HEK293 (cell line): ENCODE data around the gene STAP2.

Source experiments
- CTCF ChIA-PET: fragments of 350-600 bp; formaldehyde crosslinking; extraction: SDS; loops from one replicate; lab custom pipeline; 2021; ENCODE audit warnings: antibody characterized with exemption; lab: Yijun Ruan, JAX
- POLR2A ChIA-PET: fragments of 300-600 bp; formaldehyde crosslinking; extraction: SDS; loops from one replicate; lab custom pipeline; 2020; ENCODE audit warnings: antibody characterized with exemption, inconsistent platforms; lab: Yijun Ruan, JAX
- H3K27ac ChIP-seq: fragments of 200-500 bp; sonication (Bioruptor generic); 2 replicates; pipeline ENCODE4 v1.5.1; 2014; ENCODE audit warnings: low read depth, low read length, control low read depth, inconsistent platforms; ENCODE audit errors: extremely low read depth
- H3K36me3 ChIP-seq, 2 experiments: fragments of 200-500 bp in 1 of 2; sonication (Bioruptor generic) in 1 of 2; 1 replicate in 1 of 2; 2 replicates in 1 of 2; pipeline ENCODE4 v1.5.1; 2014 to 2017; ENCODE audit warnings: inconsistent platforms in 2 of 2, low read length in 2 of 2; ENCODE audit not compliant: control insufficient read depth in 2 of 2, insufficient read depth in 1 of 2
- H3K4me1 ChIP-seq: fragments of 200-500 bp; sonication (Bioruptor generic); 2 replicates; pipeline ENCODE4 v1.5.1; 2014; ENCODE audit warnings: mild to moderate bottlenecking, low read length, inconsistent platforms; ENCODE audit not compliant: control insufficient read depth, insufficient read depth
- H3K4me3 ChIP-seq: 2 replicates; pipeline ENCODE4 v1.5.1; 2011; ENCODE audit warnings: low read depth, mild to moderate bottlenecking, control low read depth, low read length, moderate library complexity
- H3K9me3 ChIP-seq: fragments of 200-500 bp; sonication (Bioruptor generic); 2 replicates; pipeline ENCODE4 v1.5.1; 2014; ENCODE audit warnings: low read depth, low read length, inconsistent platforms; ENCODE audit not compliant: control insufficient read depth, insufficient read depth
- BCL11A ChIP-seq: fragments of 450-650 bp; formaldehyde crosslinking; IDR thresholded peaks from 2 replicates; pipeline ENCODE4 v1.5.1; 2016; ENCODE audit warnings: low read depth, missing biosample characterization, missing genetic modification characterization
- CTCF ChIP-seq: fragments of 450-650 bp; formaldehyde crosslinking; IDR thresholded peaks from 2 replicates; pipeline ENCODE4 v1.5.1; 2016; ENCODE audit warnings: missing biosample characterization, missing genetic modification characterization
- EGR2 ChIP-seq: fragments of 450-650 bp; formaldehyde crosslinking; IDR thresholded peaks from 2 replicates; pipeline ENCODE4 v1.5.1; 2016; ENCODE audit warnings: low read depth, missing biosample characterization, missing genetic modification characterization
- GLIS1 ChIP-seq: fragments of 450-650 bp; formaldehyde crosslinking; IDR thresholded peaks from 2 replicates; pipeline ENCODE4 v1.5.1; 2016; ENCODE audit warnings: missing biosample characterization, missing genetic modification characterization
- GLIS2 ChIP-seq: fragments of 450-650 bp; formaldehyde crosslinking; IDR thresholded peaks from 2 replicates; pipeline ENCODE4 v1.5.1; 2016; ENCODE audit warnings: missing biosample characterization, missing genetic modification characterization
- KLF1 ChIP-seq: fragments of 450-650 bp; formaldehyde crosslinking; IDR thresholded peaks from 2 replicates; pipeline ENCODE4 v1.5.1; 2016; ENCODE audit warnings: missing biosample characterization, missing genetic modification characterization
- KLF9 ChIP-seq: fragments of 450-650 bp; formaldehyde crosslinking; IDR thresholded peaks from 2 replicates; pipeline ENCODE4 v1.5.1; 2016; ENCODE audit warnings: missing biosample characterization, missing genetic modification characterization, low read depth
- PATZ1 ChIP-seq: fragments of 450-650 bp; formaldehyde crosslinking; IDR thresholded peaks from 2 replicates; pipeline ENCODE4 v1.5.1; 2016; ENCODE audit warnings: missing biosample characterization, missing genetic modification characterization
- ZFHX2 ChIP-seq: fragments of 450-650 bp; formaldehyde crosslinking; conservative IDR thresholded peaks from 2 replicates; pipeline ENCODE4 v1.5.1; 2016; ENCODE audit warnings: missing biosample characterization, missing genetic modification characterization
- ZIC2 ChIP-seq: fragments of 450-650 bp; formaldehyde crosslinking; IDR thresholded peaks from 2 replicates; pipeline ENCODE4 v1.5.1; 2016; ENCODE audit warnings: missing biosample characterization, missing genetic modification characterization
- ZNF140 ChIP-seq: fragments of 450-650 bp; formaldehyde crosslinking; IDR thresholded peaks from 2 replicates; pipeline ENCODE4 v1.5.1; 2016; ENCODE audit warnings: missing biosample characterization, missing genetic modification characterization
- ZNF335 ChIP-seq: fragments of 450-650 bp; formaldehyde crosslinking; conservative IDR thresholded peaks from 2 replicates; pipeline ENCODE4 v1.5.1; 2016; ENCODE audit warnings: missing biosample characterization, missing genetic modification characterization
- ZNF514 ChIP-seq: fragments of 450-650 bp; formaldehyde crosslinking; IDR thresholded peaks from 2 replicates; pipeline ENCODE4 v1.5.1; 2016; ENCODE audit warnings: missing biosample characterization, missing genetic modification characterization
- ZNF561 ChIP-seq: fragments of 450-650 bp; IDR thresholded peaks from 2 replicates; pipeline ENCODE4 v1.5.1; 2018; ENCODE audit warnings: missing biosample characterization, missing genetic modification characterization, borderline replicate concordance
- ZNF629 ChIP-seq: fragments of 450-650 bp; formaldehyde crosslinking; IDR thresholded peaks from 2 replicates; pipeline ENCODE4 v1.5.1; 2017; ENCODE audit warnings: missing biosample characterization, missing genetic modification characterization
- ZNF777 ChIP-seq: fragments of 450-650 bp; formaldehyde crosslinking; IDR thresholded peaks from 2 replicates; pipeline ENCODE4 v1.5.1; 2017; ENCODE audit warnings: missing biosample characterization, missing genetic modification characterization, borderline replicate concordance
- ZNF791 ChIP-seq: fragments of 450-650 bp; formaldehyde crosslinking; IDR thresholded peaks from 2 replicates; pipeline ENCODE4 v1.5.1; 2016; ENCODE audit warnings: missing biosample characterization, missing genetic modification characterization
- TF ChIP-seq, protein P1 (sequence below): fragments of 450-650 bp; formaldehyde crosslinking; IDR thresholded peaks from 2 replicates; pipeline ENCODE4 v1.5.1; 2016; ENCODE audit warnings: missing biosample characterization, missing genetic modification characterization
- TF ChIP-seq, protein P2 (sequence below): fragments of 450-650 bp; formaldehyde crosslinking; conservative IDR thresholded peaks from 2 replicates; pipeline ENCODE4 v1.5.1; 2016; ENCODE audit warnings: low read depth, missing biosample characterization, missing genetic modification characterization

The STAP2 gene

GRCh38 chr19:4368128-4368820 lies 29.6 kb upstream of the STAP2 start:
- POLR2A ChIA-PET = interaction anchor here (0.8 to 1.0 kb wide), 2 partner anchors 25 to 103 kb away, joined by 3 to 5 read pairs; partner anchors contain the start of gene MPND
- TF ChIP-seq ZNF561 (tag by site-specific recombination) (no peak), EGR2 (tag by site-specific recombination) (peak; percentile 50; the same call in 1 of the 2 replicates), KLF9 (tag by site-specific recombination) (no peak), PATZ1 (tag by site-specific recombination) (peak; percentile 11; the same call in 1 of the 2 replicates), BCL11A (tag by site-specific recombination) (no peak), ZIC2 (0 out of 2 replicates have a peak, but pooled peaks have one; percentile 4), ZFHX2 (peak; percentile 44), CTCF (tag by site-specific recombination) (no peak)
- TF ChIP-seq, protein P1, sequence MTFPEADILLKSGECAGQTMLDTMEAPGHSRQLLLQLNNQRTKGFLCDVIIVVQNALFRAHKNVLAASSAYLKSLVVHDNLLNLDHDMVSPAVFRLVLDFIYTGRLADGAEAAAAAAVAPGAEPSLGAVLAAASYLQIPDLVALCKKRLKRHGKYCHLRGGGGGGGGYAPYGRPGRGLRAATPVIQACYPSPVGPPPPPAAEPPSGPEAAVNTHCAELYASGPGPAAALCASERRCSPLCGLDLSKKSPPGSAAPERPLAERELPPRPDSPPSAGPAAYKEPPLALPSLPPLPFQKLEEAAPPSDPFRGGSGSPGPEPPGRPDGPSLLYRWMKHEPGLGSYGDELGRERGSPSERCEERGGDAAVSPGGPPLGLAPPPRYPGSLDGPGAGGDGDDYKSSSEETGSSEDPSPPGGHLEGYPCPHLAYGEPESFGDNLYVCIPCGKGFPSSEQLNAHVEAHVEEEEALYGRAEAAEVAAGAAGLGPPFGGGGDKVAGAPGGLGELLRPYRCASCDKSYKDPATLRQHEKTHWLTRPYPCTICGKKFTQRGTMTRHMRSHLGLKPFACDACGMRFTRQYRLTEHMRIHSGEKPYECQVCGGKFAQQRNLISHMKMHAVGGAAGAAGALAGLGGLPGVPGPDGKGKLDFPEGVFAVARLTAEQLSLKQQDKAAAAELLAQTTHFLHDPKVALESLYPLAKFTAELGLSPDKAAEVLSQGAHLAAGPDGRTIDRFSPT (tag by site-specific recombination) = peak; percentile 50; the same call in 1 of the 2 replicates
- no peaks in the 10 kb centered on the region for H3K9me3 ChIP-seq
- no peak overlapping the region for H3K27ac ChIP-seq
- no peak overlapping the region for H3K4me3 ChIP-seq
- H3K4me1 ChIP-seq = 0 out of 2 replicates have a peak, but pooled peaks cover 5% of the 10 kb centered on the region
- H3K36me3 ChIP-seq = peaks cover 9 to 43% of the 10 kb centered on the region in 2 experiments; a peak in 2 of 3 replicates
- CTCF ChIA-PET = interaction anchor here (3.9 to 4.7 kb wide), 2 partner anchors 16 to 101 kb away, joined by 14 to 19 read pairs; no protein-coding TSS in a partner anchor

DNA sequence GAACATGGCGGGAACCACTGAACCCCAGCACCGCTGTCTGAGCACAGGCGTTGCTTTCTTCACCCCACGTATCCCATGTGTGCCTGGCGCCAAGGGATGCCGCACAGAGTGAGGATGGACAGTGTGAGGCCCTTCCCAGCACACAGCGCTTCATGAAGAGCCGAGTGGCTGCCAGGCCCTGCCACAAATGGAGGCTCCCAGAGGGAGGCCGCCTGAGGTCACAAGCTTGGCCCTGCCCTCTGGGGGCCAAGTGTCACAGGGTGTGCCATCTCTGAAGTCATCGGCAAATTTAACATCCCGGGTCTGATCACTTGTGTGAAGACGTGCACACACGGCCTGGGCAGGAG lies 29.1 kb upstream of the STAP2 start:
- no peak overlapping the region for H3K4me3 ChIP-seq
- H3K27ac ChIP-seq = no peak overlapping the region
- TF ChIP-seq ZFHX2 (no peak), ZIC2 (0 out of 2 replicates have a peak, but pooled peaks have one; percentile 9), ZNF335 (tag by site-specific recombination) (no peak), ZNF791 (tag by site-specific recombination) (no peak), ZNF140 (no peak), ZNF777 (tag by site-specific recombination) (no peak), GLIS1 (tag by site-specific recombination) (no peak), KLF1 (tag by site-specific recombination) (0 out of 2 replicates have a peak, but pooled peaks have one; percentile 9), ZNF514 (tag by site-specific recombination) (no peak), ZNF629 (no peak), GLIS2 (tag by site-specific recombination) (no peak)
- TF ChIP-seq, protein P2, sequence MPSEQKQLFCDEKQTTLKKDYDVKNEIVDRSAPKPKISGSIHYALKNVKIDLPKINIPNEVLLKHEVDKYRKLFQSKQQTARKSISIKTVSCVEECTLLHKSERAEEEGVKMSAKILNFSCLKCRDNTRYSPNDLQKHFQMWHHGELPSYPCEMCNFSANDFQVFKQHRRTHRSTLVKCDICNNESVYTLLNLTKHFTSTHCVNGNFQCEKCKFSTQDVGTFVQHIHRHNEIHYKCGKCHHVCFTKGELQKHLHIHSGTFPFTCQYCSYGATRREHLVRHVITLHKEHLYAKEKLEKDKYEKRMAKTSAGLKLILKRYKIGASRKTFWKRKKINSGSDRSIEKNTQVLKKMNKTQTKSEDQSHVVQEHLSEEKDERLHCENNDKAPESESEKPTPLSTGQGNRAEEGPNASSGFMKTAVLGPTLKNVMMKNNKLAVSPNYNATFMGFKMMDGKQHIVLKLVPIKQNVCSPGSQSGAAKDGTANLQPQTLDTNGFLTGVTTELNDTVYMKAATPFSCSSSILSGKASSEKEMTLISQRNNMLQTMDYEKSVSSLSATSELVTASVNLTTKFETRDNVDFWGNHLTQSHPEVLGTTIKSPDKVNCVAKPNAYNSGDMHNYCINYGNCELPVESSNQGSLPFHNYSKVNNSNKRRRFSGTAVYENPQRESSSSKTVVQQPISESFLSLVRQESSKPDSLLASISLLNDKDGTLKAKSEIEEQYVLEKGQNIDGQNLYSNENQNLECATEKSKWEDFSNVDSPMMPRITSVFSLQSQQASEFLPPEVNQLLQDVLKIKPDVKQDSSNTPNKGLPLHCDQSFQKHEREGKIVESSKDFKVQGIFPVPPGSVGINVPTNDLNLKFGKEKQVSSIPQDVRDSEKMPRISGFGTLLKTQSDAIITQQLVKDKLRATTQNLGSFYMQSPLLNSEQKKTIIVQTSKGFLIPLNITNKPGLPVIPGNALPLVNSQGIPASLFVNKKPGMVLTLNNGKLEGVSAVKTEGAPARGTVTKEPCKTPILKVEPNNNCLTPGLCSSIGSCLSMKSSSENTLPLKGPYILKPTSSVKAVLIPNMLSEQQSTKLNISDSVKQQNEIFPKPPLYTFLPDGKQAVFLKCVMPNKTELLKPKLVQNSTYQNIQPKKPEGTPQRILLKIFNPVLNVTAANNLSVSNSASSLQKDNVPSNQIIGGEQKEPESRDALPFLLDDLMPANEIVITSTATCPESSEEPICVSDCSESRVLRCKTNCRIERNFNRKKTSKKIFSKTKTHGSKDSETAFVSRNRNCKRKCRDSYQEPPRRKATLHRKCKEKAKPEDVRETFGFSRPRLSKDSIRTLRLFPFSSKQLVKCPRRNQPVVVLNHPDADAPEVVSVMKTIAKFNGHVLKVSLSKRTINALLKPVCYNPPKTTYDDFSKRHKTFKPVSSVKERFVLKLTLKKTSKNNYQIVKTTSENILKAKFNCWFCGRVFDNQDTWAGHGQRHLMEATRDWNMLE (tag by site-specific recombination) = no peak
- TF ChIP-seq, protein P1 (tag by site-specific recombination) = no peak
- TF ChIP-seq, all 188 proteins: peak for 2
- Histone ChIP-seq H3K9me3 (no peaks in the 10 kb centered on the region), H3K4me1 (0 out of 2 replicates have a peak, but pooled peaks cover 5% of the 10 kb centered on the region), H3K36me3 (peaks cover 9 to 48% of the 10 kb centered on the region in 2 experiments; a peak in 2 of 3 replicates)
- ChIA-PET CTCF (interaction anchor here (3.9 to 4.7 kb wide), 2 partner anchors 15 to 100 kb away, joined by 14 to 19 read pairs; no protein-coding TSS in a partner anchor), POLR2A (interaction anchor here (0.8 to 1.0 kb wide), 2 partner anchors 25 to 104 kb away, joined by 3 to 5 read pairs; partner anchors contain the start of gene MPND)
